Putamen (tissue), 1 donor: Measurements from ENCODE around the gene POGZ.
A peak's percentile ranks its signal among the peaks of the same experiment; 100 is the strongest.

ENCODE experiments used
- DNase-seq: peaks from one replicate; pipeline ENCODE4 v3.0.0-alpha.2; 2016; ENCODE audit warnings: low spot score

Gene POGZ

DNA sequence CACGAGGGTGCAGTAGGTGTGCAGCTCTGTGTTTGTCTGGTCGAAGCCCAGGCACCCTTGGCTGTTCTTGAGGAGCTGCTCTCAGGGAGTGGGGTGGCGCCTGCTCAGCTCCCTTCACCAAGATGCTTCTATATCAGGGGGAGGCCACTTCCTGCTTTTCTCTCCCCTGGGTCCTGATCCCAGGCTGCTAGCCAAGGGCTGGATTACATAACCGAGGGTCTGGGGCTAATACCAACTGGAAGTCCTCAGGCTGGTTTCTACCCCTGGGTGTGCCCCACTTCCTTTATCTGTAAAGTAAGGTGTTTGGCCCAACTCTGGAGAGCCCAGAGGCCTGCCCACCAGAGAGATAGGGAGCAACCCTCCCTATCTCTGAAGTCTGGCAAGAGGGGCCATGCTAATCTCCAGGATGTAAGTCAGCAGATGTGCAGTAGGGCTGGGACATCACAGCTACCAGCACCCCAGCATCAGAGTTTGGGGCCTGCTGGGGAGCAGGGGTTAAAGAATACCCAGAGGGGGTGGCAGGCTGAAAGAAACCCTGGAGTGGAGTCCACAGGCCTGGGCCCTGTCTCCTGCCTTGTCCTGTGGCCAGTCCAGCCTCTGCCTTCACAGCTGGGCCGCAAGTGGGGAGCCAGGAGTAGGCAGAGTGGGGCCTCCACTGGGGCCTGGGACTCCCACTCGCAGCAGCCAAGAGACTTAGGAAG is 88.9 kb downstream of the POGZ start:
- no peak for DNase-seq

DNA sequence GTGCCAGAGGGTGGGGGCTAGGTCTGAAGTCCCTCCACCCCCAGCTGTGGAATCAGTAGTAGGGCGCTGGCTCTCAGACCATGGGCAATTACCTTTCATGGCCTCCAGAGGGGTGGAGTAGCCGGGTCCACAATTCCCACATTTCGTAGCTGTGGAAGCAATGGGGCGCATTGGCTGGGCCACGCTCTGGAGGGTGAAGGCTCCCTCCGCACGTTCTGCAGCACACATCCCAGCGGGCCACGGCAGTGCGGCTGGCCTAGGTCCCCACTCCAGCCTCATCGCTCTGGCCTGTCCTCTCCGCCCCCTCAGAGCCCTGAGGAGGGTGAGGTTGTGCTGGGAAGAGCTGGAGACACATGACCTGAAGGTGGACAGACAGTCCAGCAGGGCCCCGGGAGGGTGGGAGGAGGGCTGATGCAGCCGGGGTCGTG is 89.7 kb downstream of the POGZ start:
- DNase-seq: no peak

DNA sequence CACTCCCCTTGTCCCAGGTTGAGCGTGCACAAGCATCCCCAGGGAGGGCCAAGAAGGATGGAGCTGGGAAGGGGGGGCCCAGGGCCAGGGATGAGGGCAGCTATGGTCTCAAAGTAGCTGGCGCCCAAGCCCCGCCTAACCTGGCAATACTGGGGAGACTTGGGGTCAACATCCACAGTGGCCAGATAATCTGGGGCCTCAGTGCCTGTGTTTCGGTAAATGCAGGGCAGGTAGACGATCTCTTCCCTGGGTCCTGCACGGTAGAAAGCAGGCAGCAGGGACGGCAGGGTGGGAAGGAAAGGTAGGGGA is 90.0 kb downstream of the POGZ start:
- no peak for DNase-seq

DNA sequence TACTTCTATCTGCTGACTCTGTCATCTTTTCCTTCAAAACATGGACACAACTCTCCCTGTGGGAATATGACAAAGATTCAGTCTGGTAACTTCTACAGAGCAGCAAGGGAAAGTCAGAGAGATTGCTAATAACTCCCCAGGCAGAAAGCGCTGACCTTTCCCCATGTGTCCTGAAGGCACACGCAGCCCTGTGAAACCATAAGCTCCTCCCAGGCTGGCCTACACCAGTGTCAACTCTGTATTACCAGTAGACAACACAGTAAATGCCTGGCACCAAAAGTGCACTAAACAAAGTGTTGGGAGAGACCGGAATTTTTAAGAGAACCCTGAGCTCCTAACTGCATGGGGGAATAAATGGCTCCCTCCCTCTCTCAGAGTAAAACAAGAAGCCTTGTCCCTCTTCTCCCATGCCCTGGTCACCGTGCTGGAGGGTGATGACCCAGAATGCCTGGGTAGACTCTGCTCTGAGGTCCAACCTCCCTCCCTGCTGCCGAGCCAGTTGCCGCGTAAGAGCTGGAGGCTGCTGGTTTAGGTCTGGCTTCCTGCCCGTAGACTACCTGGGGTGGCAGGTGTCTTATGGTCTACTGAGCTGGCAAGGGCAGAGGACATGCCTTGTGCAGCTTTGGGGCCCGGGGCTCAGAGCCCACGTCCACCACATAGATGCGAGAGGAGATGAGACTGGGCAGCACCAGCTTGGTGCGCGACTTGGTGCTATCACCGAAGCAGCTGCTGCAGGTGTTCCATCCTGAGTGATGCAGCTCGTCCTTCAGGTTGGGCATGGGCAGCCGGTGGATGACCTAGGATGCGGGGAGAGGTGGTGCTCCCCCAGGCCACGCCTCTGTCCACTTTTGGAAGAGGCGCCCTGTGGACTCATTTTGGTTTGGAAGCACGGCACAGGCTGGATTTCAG is 90.6 kb downstream of the POGZ start:
- DNase-seq: no peak

DNA sequence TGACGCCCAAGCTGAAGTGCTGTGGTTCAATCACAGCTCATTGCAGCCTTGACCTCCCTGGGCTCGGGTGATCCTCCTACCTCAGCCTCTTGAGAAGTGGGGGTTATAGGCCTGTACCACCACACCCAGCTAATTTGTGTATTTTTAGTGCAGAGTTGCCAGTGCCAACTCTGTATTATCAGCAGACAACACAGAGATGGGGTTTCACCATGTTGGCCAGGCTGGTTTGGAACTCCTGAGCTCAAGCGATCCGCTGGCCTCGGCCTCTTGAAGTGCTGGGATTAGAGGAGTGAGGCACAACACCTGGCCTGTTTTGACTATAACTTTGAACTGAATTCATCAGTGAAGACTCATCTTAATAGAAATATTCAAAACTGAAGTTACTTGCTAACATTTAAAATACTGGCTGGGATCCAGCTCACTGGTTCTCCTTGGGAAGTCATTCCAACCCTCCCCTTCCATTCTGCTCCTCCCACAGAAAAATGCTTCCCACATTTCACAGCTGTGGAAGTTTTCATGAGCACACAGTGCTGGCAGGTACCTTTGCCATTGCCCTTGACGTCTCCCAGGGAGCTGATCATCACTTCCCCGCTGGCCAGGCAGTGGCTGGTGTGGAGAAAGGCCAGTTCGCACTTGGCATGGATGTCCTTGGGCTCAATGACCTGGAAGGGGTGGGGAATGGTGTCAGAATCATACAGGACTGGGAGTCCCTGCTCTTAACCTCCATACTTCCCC is 91.5 kb downstream of the POGZ start:
- peak; percentile 66 for DNase-seq

DNA sequence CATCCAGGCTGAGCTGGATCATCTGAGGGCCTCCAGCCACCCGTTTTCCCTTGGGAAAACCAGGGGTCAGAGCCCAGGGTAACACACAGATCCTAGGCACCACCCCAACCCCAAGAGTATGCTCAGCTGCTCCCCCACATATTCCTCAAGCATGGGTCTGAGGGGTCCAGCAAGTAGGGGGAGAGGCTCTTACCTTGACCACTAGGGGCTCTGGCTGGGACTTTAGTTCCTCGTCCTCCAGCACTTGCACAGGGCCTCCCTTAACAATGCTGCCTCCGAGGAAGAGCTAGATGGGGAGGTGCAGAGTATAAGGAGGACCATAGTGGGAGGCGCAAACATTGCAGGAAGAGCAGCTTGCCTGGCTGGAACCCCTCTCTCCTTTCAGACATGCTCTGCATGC is 94.3 kb downstream of the POGZ start:
- no peak for DNase-seq

DNA sequence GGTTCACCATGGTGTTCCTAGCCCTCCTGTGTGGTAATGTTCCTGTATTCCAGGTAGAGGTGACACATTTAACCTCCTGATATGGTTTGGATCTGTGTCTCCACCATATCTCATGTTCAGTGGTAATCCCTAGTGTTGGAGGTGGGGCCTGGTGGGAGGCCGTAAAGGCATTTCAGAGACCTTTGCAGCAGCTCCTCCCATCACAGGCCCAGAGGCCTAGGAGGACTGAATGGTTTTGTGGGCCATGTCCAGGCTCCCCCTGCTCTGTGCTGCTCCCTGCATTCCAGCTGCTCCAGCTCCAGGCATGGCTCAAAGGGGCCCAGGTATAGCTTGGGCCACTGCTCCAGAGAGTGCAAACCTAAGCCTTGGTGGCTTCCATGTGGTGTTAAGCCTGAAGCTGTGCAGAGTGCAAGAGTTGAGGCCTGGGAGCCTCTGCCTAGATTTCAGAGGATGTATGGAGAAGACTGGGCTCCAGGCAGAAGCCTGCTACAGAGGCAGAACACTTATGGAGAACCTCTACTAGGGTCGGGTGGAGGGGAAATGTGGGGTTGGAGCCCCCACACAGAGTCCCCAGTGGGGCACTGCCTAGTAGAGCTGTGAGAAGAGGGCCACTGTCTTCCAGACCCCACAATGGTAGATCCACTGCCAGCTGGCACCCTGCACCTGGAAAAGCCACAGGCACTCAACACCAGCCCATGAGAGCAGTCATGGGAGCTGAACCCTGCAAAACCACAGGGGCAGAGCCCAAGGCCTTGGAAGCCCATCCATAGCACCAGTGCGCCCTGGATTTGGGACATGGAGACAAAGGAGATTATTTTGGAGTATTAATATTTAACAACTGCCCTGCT is 96.8 kb downstream of the POGZ start:
- DNase-seq: no peak

DNA sequence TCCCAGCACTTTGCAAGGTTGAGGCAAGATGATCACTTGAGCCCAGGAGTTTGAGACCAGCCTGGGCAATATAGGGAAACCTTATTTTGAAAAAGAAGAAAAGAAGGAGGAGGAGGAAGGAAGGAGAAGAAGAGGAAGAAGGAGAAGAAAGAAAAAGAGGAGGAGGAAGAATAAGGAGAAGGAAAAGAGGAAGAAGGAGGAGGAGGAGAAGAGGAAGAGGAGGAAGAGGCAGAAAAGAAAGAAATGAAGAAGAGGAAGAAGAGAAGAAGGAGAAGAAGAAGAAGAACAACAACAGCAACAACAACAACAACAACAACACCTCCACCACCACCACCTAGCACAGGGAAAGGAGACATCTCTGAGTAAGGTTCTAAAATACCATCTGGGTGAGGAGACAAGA is 97.4 kb downstream of the POGZ start:
- DNase-seq: no peak

DNA sequence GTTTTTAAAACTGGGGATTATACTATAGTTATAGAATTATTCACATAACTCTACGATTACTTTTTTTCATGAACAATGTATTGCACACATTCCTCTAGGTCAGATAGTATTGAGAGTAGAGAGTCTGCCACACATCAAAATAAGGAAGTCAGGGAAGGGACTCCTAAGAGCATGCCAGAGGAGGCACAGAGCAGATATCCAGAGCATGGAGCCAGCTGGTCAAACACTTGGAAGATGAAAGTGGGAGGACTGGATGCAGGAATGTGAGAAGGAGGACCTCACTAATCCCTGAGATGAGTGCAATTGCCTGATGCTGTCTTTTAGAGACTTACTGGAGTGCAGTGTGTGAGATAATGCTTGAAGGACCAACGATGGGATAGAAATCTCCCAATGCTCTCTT is 102.6 kb downstream of the POGZ start:
- DNase-seq: no peak
